A549 (cell line): ENCODE measurements around the gene DNM3. TPM values are rescaled to one million over a fixed set of nuclear protein-coding genes. Genes with fewer than 3 reads are reported as not detected.
"Not testable (repeated sequence)": the region's sequence is repeated elsewhere in the genome, so short reads cannot be mapped to it uniquely, and the experiment has no call there.

Experiments
- ATAC-seq, 2 experiments: fragments of 200-7000 bp in 1 of 2; fragments of >200 bp in 1 of 2; cut with Nextera tagmentation in 1 of 2; cut with Tn5 transposase in 1 of 2; 3 replicates each; pipeline versions ENCODE4 v1.8.0 to v1.9.1; 2018 to 2020; ENCODE audit warnings: mild to moderate bottlenecking in 1 of 2, moderate library complexity in 1 of 2
- CTCF ChIA-PET: fragments of 300-600 bp; sonication (Branson Sonifier 250); formaldehyde crosslinking; extraction: SDS; loops from one replicate; lab custom pipeline; 2021; ENCODE audit warnings: antibody characterized with exemption, inconsistent platforms; lab: Yijun Ruan, JAX
- POLR2A ChIA-PET: fragments of 350-600 bp; formaldehyde crosslinking; extraction: SDS; loops from one replicate; lab custom pipeline; 2021; ENCODE audit warnings: antibody characterized with exemption, inconsistent platforms; lab: Yijun Ruan, JAX
- DNase-seq, 2 experiments: peaks; one replicate each; pipeline versions ENCODE4 v3.0.0 to v3.0.0-alpha.2; 2011 to 2016; ENCODE audit warnings: low read depth in 1 of 2, low spot score in 1 of 2
- FAIRE-seq: peaks from 2 replicates; lab custom pipeline; 2011; peaks lifted over from hg19 to GRCh38; lab: Jason Lieb, UNC
- H3K27ac ChIP-seq, 2 experiments: fragments of >200 bp; sonication (Bioruptor Twin); formaldehyde crosslinking; 3 replicates each; pipeline ENCODE4 v1.5.1; 2016 to 2017
- H3K4me1 ChIP-seq: fragments of >200 bp; sonication (Bioruptor Twin); formaldehyde crosslinking; 3 replicates; pipeline ENCODE4 v1.6.1; 2016
- H3K4me2 ChIP-seq: fragments of >200 bp; sonication (Bioruptor Twin); formaldehyde crosslinking; 3 replicates; pipeline ENCODE4 v1.6.1; 2016
- H3K4me3 ChIP-seq: fragments of >200 bp; sonication (Bioruptor Twin); formaldehyde crosslinking; 3 replicates; pipeline ENCODE4 v1.5.1; 2016
- H3K9me3 ChIP-seq: fragments of >200 bp; sonication (Bioruptor Twin); formaldehyde crosslinking; 3 replicates; pipeline ENCODE4 v1.6.1; 2016
- CBX2 ChIP-seq: fragments of 200-600 bp; sonication (generic); IDR thresholded peaks from 2 replicates; pipeline ENCODE4 v1.6.1; 2016; ENCODE audit warnings: low read depth, mild to moderate bottlenecking, borderline replicate concordance
- CEBPB ChIP-seq, 2 experiments: fragments of >200 bp in 1 of 2; sonication (Bioruptor Twin) in 1 of 2; formaldehyde crosslinking in 1 of 2; IDR thresholded peaks; 2 replicates each; pipeline ENCODE4 v1.6.1; 2012 to 2016
- EHMT2 ChIP-seq: fragments of 200-600 bp; sonication (generic); IDR thresholded peaks from 2 replicates; pipeline ENCODE4 v1.6.1; 2016; ENCODE audit warnings: antibody characterized with exemption, low read depth, mild to moderate bottlenecking, moderate library complexity
- ESRRA ChIP-seq: fragments of 150-350 bp; IDR thresholded peaks from 2 replicates; pipeline ENCODE4 v1.6.1; 2014; ENCODE audit warnings: mild to moderate bottlenecking, low read length, borderline replicate concordance
- FOSB ChIP-seq: fragments of 250-450 bp; sonication (Bioruptor Pico); IDR thresholded peaks from 2 replicates; pipeline ENCODE4 v1.5.0; 2020; ENCODE audit warnings: mild to moderate bottlenecking, moderate library complexity
- HOXB13 ChIP-seq: fragments of 250-450 bp; sonication (Bioruptor Pico); IDR thresholded peaks from 2 replicates; pipeline ENCODE4 v1.5.0; 2020; ENCODE audit warnings: low read depth, mild to moderate bottlenecking, moderate library complexity
- JUN ChIP-seq, 2 experiments: fragments of >200 bp; sonication (Bioruptor Twin); formaldehyde crosslinking; IDR thresholded peaks; 2 replicates in 1 of 2; 3 replicates in 1 of 2; pipeline ENCODE4 v1.6.1; 2016 to 2017
- JUNB ChIP-seq: fragments of >200 bp; sonication (Bioruptor Twin); formaldehyde crosslinking; IDR thresholded peaks from 2 replicates; pipeline ENCODE4 v1.6.1; 2016
- KDM5A ChIP-seq: fragments of 200-600 bp; sonication (generic); IDR thresholded peaks from 2 replicates; pipeline ENCODE4 v1.6.1; 2016; ENCODE audit warnings: antibody characterized with exemption, mild to moderate bottlenecking
- MAFK ChIP-seq: fragments of 450-650 bp; IDR thresholded peaks from 2 replicates; pipeline ENCODE4 v1.6.1; 2014; ENCODE audit not compliant: partially characterized antibody
- PBX3 ChIP-seq: IDR thresholded peaks from 2 replicates; pipeline ENCODE4 v1.6.1; 2012
- POLR2A ChIP-seq: IDR thresholded peaks from 2 replicates; pipeline ENCODE4 v1.6.1; 2012; ENCODE audit warnings: mild to moderate bottlenecking, low read length
- REST ChIP-seq: fragments of 200-600 bp; sonication (generic); IDR thresholded peaks from 2 replicates; pipeline ENCODE4 v1.6.1; 2016; ENCODE audit warnings: antibody characterized with exemption, mild to moderate bottlenecking, moderate library complexity
- RFX5 ChIP-seq: fragments of 450-650 bp; IDR thresholded peaks from 2 replicates; pipeline ENCODE4 v1.7.1; 2014; ENCODE audit warnings: antibody characterized with exemption, mild to moderate bottlenecking, moderate library complexity
- TP53 ChIP-seq: fragments of 250-450 bp; sonication (Bioruptor Pico); IDR thresholded peaks from 2 replicates; pipeline ENCODE4 v1.5.0; 2021; ENCODE audit warnings: mild to moderate bottlenecking, moderate library complexity
- ZC3H11A ChIP-seq: fragments of 450-650 bp; IDR thresholded peaks from 2 replicates; pipeline ENCODE4 v1.6.1; 2014; ENCODE audit warnings: antibody characterized with exemption, mild to moderate bottlenecking
- ZFP36 ChIP-seq: fragments of 450-650 bp; IDR thresholded peaks from 2 replicates; pipeline ENCODE4 v1.6.1; 2014; ENCODE audit warnings: borderline replicate concordance; ENCODE audit not compliant: partially characterized antibody
- ZNF302 ChIP-seq: fragments of 250-450 bp; sonication (Bioruptor Pico); IDR thresholded peaks from 2 replicates; pipeline ENCODE4 v1.9.0; 2021; ENCODE audit warnings: inconsistent platforms, mild to moderate bottlenecking, moderate library complexity
- WGBS: methylation state at CpG from one replicate; pipeline ENCODE4 v1.1.6; 2017; ENCODE audit errors: missing lambda C conversion rate; 5-methylcytosine and 5-hydroxymethylcytosine counted together
- polyA plus RNA-seq, 4 experiments: library from polyadenylated mRNA; depleted of rRNA in 3 of 4; stranded (reverse); fragments of >200 nt; fragmentation: RNase III in 1 of 4; extraction: RNeasy Plus Mini Kit Qiagen cat#74134 plus additional on column Dnase treatment in 1 of 4; gene quantifications; 2 replicates in 3 of 4; 3 replicates in 1 of 4; pipeline ENCODE4 v1.2.3, GENCODE V29; 2011 to 2017
- TF ChIP-seq, protein P1 (sequence below): fragments of 250-450 bp; sonication (Bioruptor Pico); IDR thresholded peaks from 2 replicates; pipeline ENCODE4 v1.5.0; 2021; ENCODE audit warnings: mild to moderate bottlenecking, moderate library complexity, borderline replicate concordance
- TF ChIP-seq, protein P2 (sequence below): IDR thresholded peaks from 2 replicates; pipeline ENCODE4 v1.6.1; 2012; ENCODE audit warnings: low read depth, borderline replicate concordance
- TF ChIP-seq, protein P3 (sequence below): fragments of >200 bp; sonication (Bioruptor Twin); formaldehyde crosslinking; IDR thresholded peaks from 2 replicates; pipeline ENCODE4 v1.6.1; 2016

The DNM3 gene
- polyA plus RNA-seq, 2 of the 4 experiments (the other 2 are of a cell fraction), result 0.57 to 1.5 TPM

- 75% methylated on average over 2 of the region's 2 CpGs for WGBS
- TF ChIP-seq, protein P1, sequence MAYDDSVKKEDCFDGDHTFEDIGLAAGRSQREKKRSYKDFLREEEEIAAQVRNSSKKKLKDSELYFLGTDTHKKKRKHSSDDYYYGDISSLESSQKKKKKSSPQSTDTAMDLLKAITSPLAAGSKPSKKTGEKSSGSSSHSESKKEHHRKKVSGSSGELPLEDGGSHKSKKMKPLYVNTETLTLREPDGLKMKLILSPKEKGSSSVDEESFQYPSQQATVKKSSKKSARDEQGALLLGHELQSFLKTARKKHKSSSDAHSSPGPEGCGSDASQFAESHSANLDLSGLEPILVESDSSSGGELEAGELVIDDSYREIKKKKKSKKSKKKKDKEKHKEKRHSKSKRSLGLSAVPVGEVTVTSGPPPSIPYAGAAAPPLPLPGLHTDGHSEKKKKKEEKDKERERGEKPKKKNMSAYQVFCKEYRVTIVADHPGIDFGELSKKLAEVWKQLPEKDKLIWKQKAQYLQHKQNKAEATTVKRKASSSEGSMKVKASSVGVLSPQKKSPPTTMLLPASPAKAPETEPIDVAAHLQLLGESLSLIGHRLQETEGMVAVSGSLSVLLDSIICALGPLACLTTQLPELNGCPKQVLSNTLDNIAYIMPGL (CRISPR knock-in tag), result no peak
- no peak for TF ChIP-seq TP53
- TF ChIP-seq ZFP36, result no peak
- TF ChIP-seq KDM5A, result no peak
- no peak for TF ChIP-seq EHMT2
- TF ChIP-seq HOXB13 (CRISPR knock-in tag), result no peak
- no peak for TF ChIP-seq CBX2
- TF ChIP-seq CEBPB (IDR thresholded peaks at IDR 0.05), result no peak
- TF ChIP-seq JUNB, result no peak
- TF ChIP-seq ZC3H11A, result no peak
- no peak for TF ChIP-seq JUN (IDR thresholded peaks at IDR 0.05)
- TF ChIP-seq POLR2A, result no peak
- TF ChIP-seq, protein P2, sequence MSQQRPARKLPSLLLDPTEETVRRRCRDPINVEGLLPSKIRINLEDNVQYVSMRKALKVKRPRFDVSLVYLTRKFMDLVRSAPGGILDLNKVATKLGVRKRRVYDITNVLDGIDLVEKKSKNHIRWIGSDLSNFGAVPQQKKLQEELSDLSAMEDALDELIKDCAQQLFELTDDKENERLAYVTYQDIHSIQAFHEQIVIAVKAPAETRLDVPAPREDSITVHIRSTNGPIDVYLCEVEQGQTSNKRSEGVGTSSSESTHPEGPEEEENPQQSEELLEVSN, result no peak
- TF ChIP-seq ESRRA, result no peak
- TF ChIP-seq FOSB, result no peak
- no peak for TF ChIP-seq MAFK
- TF ChIP-seq RFX5, result no peak
- TF ChIP-seq ZNF302 (CRISPR knock-in tag), result no peak
- TF ChIP-seq REST, result no peak
- FAIRE-seq (no peak), ATAC-seq (no peak), DNase-seq (no peak)
- ChIA-PET POLR2A (no interaction called here), CTCF (interaction anchor here (0.5 to 4.1 kb wide), 5 partner anchors 13 to 520 kb away, joined by 3 to 32 read pairs (median 4); no protein-coding TSS in a partner anchor)
- Histone ChIP-seq H3K4me2 (no peak overlapping the region), H3K9me3 (no peaks in the 10 kb centered on the region), H3K4me3 (no peak overlapping the region), H3K4me1 (no peaks in the 10 kb centered on the region), H3K27ac (no peak overlapping the region)
Observed at GRCh38 chr1:172431204-172431603, 589.9 kb downstream of the DNM3 start.

- Histone ChIP-seq H3K4me2 (no peak overlapping the region), H3K4me1 (no peaks in the 10 kb centered on the region), H3K9me3 (no peaks in the 10 kb centered on the region), H3K4me3 (no peak overlapping the region), H3K27ac (no peak overlapping the region)
- FAIRE-seq, result no peak
- DNase-seq, result no peak
- POLR2A ChIA-PET, result no interaction called here
- WGBS, result 76% methylated on average over 8 of the region's 9 CpGs
- ATAC-seq, result no peak
- CTCF ChIA-PET, result interaction anchor here (0.7 to 4.1 kb wide), 5 partner anchors 11 to 447 kb away, joined by 3 to 32 read pairs (median 4); partner anchors contain the start of gene PIGC
- no peak for TF ChIP-seq JUN (IDR thresholded peaks at IDR 0.05)
- TF ChIP-seq, protein P3, sequence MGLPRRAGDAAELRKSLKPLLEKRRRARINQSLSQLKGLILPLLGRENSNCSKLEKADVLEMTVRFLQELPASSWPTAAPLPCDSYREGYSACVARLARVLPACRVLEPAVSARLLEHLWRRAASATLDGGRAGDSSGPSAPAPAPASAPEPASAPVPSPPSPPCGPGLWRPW, result no peak
- TF ChIP-seq PBX3, result no peak
Observed at GRCh38 chr1:172431721-172432192, 590.5 kb downstream of the DNM3 start.

DNA sequence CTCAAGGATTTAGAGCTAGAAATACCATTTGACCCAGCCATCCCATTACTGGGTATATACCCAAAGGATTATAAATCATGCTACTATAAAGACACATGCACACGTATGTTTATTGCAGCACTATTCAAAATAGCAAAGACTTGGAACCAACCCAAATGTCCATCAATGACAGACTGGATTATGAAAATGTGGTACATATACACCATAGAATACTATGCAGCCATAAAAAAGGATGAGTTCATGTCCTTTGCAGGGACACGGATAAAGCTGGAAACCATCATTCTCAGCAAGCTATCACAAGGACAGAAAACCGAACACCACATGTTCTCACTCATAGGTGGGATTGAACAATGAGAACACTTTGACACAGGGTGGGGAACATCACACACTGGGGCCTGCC lies 595.9 kb downstream of the DNM3 start:
- CTCF ChIA-PET, FAIRE-seq, H3K4me3 ChIP-seq, H3K9me3 ChIP-seq, ATAC-seq, DNase-seq, POLR2A ChIA-PET, H3K4me2 ChIP-seq, H3K27ac ChIP-seq, H3K4me1 ChIP-seq: not testable (repeated sequence)
- WGBS, result 96% methylated on average over 3 of the region's 3 CpGs
